ENCODE results near the gene HIGD1A.
A peak's percentile ranks its signal among the peaks of the same experiment; 100 is the strongest.
"Not testable (repeated sequence)": the region's sequence is repeated elsewhere in the genome, so short reads cannot be mapped to it uniquely, and the experiment has no call there.

The HIGD1A gene

GRCh38 chr3:42829083-42829627, 24.9 kb upstream of the HIGD1A start:
- DNase-seq, result no peak

GRCh38 chr3:42827654-42828053, 23.4 kb upstream of the HIGD1A start:
- DNase-seq, result no peak

GRCh38 chr3:42827023-42827422, 22.7 kb upstream of the HIGD1A start:
- no peak for DNase-seq

- DNase-seq, result no peak
These were observed 21.9 kb upstream of the HIGD1A start for GRCh38 chr3:42826141-42826540.

- DNase-seq, result no peak
These were observed 19.1 kb upstream of the HIGD1A start for GRCh38 chr3:42823351-42823750.

- no peak for DNase-seq
These were observed 18.5 kb upstream of the HIGD1A start for GRCh38 chr3:42822828-42823227.

GRCh38 chr3:42820746-42821051, 16.4 kb upstream of the HIGD1A start:
- DNase-seq, result no peak

GRCh38 chr3:42819351-42819965, 15.2 kb upstream of the HIGD1A start:
- peak; percentile 52 to 67 for DNase-seq

GRCh38 chr3:42815826-42816225, 11.5 kb upstream of the HIGD1A start:
- no peak for DNase-seq

GRCh38 chr3:42814914-42815507, 10.7 kb upstream of the HIGD1A start:
- peak in 1 of 2 experiments; percentile 42 for DNase-seq

- DNase-seq, result no peak
These were observed 10.0 kb upstream of the HIGD1A start for GRCh38 chr3:42814246-42814645.

- not testable (repeated sequence) for DNase-seq
These were observed 7.0 kb upstream of the HIGD1A start for GRCh38 chr3:42811118-42811883.

GRCh38 chr3:42810706-42811105, 6.4 kb upstream of the HIGD1A start:
- not testable (repeated sequence) for DNase-seq

GRCh38 chr3:42809202-42809601, 4.9 kb upstream of the HIGD1A start, which contains the start of gene ACKR2:
Gene ACKR2 (plus strand): TSS chr3:42809445. CDS start chr3:42864503, 55,058 bp downstream.
- no peak for DNase-seq

- DNase-seq, result no peak
These were observed 3.6 kb upstream of the HIGD1A start for GRCh38 chr3:42807929-42808328.

- DNase-seq, result no peak
These were observed 991 bp upstream of the HIGD1A start for GRCh38 chr3:42805141-42805821.

GRCh38 chr3:42804831-42805132, 492 bp upstream of the HIGD1A start:
- no peak for DNase-seq

- DNase-seq, result no peak
These were observed 730 bp downstream of the HIGD1A start for GRCh38 chr3:42803414-42804105.

GRCh38 chr3:42802876-42803413, 1.3 kb downstream of the HIGD1A start:
- DNase-seq, result no peak

GRCh38 chr3:42801784-42802183, 2.5 kb downstream of the HIGD1A start:
- no peak for DNase-seq

- no peak for DNase-seq
These were observed 3.2 kb downstream of the HIGD1A start for GRCh38 chr3:42801048-42801620.

- DNase-seq, result no peak
These were observed 4.0 kb downstream of the HIGD1A start for GRCh38 chr3:42800251-42800650.
